ENCODE measurements around the gene DNAI2. TPM values are rescaled to one million over a fixed set of nuclear protein-coding genes. Genes with fewer than 3 reads are reported as not detected.

The DNAI2 gene
- total RNA-seq, 6 experiments from 2014 or later: not detected

DNA sequence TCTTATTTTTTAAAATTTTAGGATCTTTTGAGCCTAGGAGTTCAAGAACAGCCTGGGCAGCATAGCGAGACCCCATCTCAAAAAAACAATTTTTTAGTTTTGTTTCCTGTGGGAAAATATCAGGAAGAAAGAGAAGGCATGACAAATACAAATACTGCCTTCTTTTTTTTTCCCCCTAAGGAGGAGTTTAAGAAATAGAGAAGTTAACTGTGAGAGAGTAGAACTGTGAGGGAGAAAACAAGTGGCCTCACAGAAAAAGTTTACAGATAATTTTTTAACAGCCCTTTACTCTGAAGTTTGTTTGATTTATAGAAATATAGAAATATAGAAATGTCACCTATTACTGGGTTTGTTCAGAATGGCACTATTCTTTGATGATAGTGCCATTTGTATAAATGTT, 39.5 kb upstream of the DNAI2 start:
- Histone ChIP-seq H3K9me3 (no peaks in the 10 kb centered on the region), H3K27me3 (no peaks in the 10 kb centered on the region), H3K4me1 (no peaks in the 10 kb centered on the region), H3K27ac (no peak overlapping the region), H3K4me3 (no peak overlapping the region), H3K36me3 (no peaks in the 10 kb centered on the region)
- TF ChIP-seq, protein P1, sequence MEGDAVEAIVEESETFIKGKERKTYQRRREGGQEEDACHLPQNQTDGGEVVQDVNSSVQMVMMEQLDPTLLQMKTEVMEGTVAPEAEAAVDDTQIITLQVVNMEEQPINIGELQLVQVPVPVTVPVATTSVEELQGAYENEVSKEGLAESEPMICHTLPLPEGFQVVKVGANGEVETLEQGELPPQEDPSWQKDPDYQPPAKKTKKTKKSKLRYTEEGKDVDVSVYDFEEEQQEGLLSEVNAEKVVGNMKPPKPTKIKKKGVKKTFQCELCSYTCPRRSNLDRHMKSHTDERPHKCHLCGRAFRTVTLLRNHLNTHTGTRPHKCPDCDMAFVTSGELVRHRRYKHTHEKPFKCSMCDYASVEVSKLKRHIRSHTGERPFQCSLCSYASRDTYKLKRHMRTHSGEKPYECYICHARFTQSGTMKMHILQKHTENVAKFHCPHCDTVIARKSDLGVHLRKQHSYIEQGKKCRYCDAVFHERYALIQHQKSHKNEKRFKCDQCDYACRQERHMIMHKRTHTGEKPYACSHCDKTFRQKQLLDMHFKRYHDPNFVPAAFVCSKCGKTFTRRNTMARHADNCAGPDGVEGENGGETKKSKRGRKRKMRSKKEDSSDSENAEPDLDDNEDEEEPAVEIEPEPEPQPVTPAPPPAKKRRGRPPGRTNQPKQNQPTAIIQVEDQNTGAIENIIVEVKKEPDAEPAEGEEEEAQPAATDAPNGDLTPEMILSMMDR (IDR thresholded peaks at IDR 0.05): no peak
- TF ChIP-seq POLR2A (IDR thresholded peaks at IDR 0.05): no peak
- no peak for DNase-seq
- ATAC-seq: peak in 1 of 4 donors; percentile 35
- WGBS (ENCODE audit: insufficient coverage, low coverage, low lambda C conversion rate, missing lambda C conversion rate): 43% methylated on average over 1 of the region's 1 CpG
- intact Hi-C loops (cut with DNase I): no loop called here

DNA sequence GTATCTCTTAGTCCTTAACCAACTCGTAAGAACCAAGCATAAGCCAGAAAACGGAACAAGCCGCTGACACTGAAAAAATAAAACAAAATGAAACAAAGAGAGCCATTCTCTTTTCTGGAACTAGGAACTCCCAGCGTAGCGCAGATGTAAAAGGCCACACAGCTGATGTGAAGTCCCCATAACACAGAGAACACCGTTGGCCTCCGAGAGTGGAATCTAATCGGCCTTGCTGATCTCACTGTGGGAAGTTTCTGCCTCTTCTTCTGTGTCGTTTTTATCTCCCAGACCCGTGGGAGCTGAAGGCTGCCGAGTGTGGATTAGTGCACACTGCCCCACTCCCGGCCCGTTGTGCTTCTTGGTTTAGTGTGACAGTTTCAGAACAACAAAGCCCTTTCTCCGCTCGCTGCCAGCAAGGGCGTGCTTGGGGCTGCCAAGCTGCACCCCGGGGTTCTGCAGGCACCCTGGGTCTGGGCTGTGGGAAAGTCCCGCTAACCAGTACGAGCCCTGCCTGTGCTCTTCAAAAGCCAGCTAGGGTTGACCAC, 38.9 kb upstream of the DNAI2 start:
- no peaks in the 10 kb centered on the region for H3K9me3 ChIP-seq
- intact Hi-C loops (cut with DNase I): no loop called here
- H3K4me1 ChIP-seq: no peaks in the 10 kb centered on the region
- TF ChIP-seq, protein P1 (IDR thresholded peaks at IDR 0.05): no peak
- no peak for TF ChIP-seq POLR2A (IDR thresholded peaks at IDR 0.05)
- no peaks in the 10 kb centered on the region for H3K27me3 ChIP-seq
- no peaks in the 10 kb centered on the region for H3K36me3 ChIP-seq
- DNase-seq (no peak), ATAC-seq (peak in 2 of 4 donors; percentile 31 to 53)
- WGBS (ENCODE audit: insufficient coverage, low coverage, low lambda C conversion rate, missing lambda C conversion rate): 59% methylated on average over 5 of the region's 19 CpGs
- no peak overlapping the region for H3K4me3 ChIP-seq
- no peak overlapping the region for H3K27ac ChIP-seq

DNA sequence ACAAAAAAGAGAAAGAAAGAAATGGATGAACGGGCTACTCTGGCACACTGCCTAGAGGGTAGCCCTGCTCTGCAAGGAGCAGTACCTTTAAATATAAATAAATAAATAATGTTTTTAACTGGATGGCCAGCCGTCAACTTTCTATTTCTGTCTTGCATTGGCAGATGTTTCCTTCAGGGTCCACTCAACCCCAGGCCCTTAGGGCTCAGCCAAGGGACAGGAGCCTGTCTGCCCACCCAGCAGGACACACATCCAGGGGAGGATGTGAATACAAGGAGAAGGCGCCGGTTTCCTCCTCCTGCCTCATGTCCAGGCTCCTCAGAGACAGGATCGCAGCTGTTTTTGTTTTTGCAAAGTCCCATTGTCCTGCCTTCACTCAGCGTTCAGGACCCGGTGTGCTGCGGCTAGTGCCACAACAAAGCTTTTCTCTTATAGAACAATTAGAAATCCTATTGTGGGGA, 38.1 kb upstream of the DNAI2 start:
- H3K36me3 ChIP-seq: no peaks in the 10 kb centered on the region
- DNase-seq (no peak), ATAC-seq (no peak)
- no peaks in the 10 kb centered on the region for H3K9me3 ChIP-seq
- no peaks in the 10 kb centered on the region for H3K27me3 ChIP-seq
- intact Hi-C loops (cut with DNase I): no loop called here
- 60% methylated on average over 5 of the region's 8 CpGs for WGBS (ENCODE audit: insufficient coverage, low coverage, low lambda C conversion rate, missing lambda C conversion rate)
- no peak overlapping the region for H3K27ac ChIP-seq
- TF ChIP-seq POLR2A (IDR thresholded peaks at IDR 0.05): no peak
- TF ChIP-seq, protein P1 (IDR thresholded peaks at IDR 0.05): no peak
- H3K4me3 ChIP-seq: no peak overlapping the region
- H3K4me1 ChIP-seq: no peaks in the 10 kb centered on the region

DNA sequence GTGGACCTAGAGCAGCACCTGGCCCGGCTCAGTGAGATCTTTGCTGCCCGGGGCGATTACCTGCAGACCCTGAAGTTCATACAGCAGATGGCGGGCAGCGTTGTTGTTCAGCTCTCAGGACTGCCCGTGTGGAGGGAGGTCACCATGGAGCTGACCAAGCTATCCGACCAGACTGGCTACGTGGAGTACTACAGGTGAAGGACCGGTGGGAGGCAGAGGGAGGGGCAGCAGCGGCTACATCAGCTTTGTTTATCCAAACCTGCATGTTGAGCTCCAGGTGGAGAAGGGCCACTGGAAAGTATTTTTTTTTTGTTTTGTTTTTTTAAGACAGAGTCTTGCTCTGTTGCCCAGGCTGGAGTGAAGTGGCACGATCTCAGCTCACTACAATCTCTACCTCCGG, 36.7 kb upstream of the DNAI2 start:
- intact Hi-C loops (cut with DNase I): no loop called here
- WGBS (ENCODE audit: insufficient coverage, low coverage, low lambda C conversion rate, missing lambda C conversion rate): 68% methylated on average over 9 of the region's 12 CpGs
- TF ChIP-seq, protein P1 (IDR thresholded peaks at IDR 0.05): no peak
- TF ChIP-seq POLR2A (IDR thresholded peaks at IDR 0.05): no peak

More for the DNA sequence above, 36.7 kb upstream of the DNAI2 start:
- Histone ChIP-seq H3K36me3 (no peaks in the 10 kb centered on the region), H3K9me3 (no peaks in the 10 kb centered on the region), H3K27me3 (no peaks in the 10 kb centered on the region), H3K4me1 (no peaks in the 10 kb centered on the region), H3K27ac (no peak overlapping the region), H3K4me3 (no peak overlapping the region)
- ATAC-seq (no peak), DNase-seq (no peak)
